DOHH2 (cell line): ENCODE results near the gene CNKSR1.

Experiments used
- EZH2phosphoT487 ChIP-seq: fragments of 200-600 bp; sonication (generic); IDR thresholded peaks from 2 replicates; pipeline ENCODE4 v1.6.1; 2017; ENCODE audit warnings: borderline replicate concordance, mild to moderate bottlenecking, antibody characterized with exemption, low read length, moderate library complexity, mixed read lengths
- TF ChIP-seq, protein P1 (sequence below): fragments of 200-600 bp; sonication (generic); IDR thresholded peaks from one replicate; pipeline ENCODE4 v1.5.1; 2014; ENCODE audit warnings: antibody characterized with exemption, mild to moderate bottlenecking, low read depth, low read length; ENCODE audit not compliant: poor library complexity, severe bottlenecking

DNA sequence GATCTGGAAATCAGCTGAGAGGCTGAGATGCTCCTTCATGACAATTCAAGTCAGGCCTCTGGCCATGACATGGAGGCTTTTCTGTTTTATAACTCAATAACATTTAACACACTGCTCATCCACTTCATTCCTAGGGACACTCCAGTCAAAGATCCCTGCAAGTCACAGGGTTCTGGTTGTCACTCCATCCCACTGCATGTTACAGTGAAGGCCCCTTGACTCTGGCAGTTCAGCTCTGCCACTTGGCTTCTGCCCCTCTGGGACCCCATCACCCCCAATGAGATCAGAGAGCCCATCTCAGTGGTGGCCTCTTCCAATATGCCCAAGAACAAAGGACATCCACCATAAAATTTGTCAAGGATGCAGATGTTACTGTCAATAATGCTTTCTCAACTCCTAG, 28.4 kb upstream of the CNKSR1 start:
- TF ChIP-seq, protein P1, sequence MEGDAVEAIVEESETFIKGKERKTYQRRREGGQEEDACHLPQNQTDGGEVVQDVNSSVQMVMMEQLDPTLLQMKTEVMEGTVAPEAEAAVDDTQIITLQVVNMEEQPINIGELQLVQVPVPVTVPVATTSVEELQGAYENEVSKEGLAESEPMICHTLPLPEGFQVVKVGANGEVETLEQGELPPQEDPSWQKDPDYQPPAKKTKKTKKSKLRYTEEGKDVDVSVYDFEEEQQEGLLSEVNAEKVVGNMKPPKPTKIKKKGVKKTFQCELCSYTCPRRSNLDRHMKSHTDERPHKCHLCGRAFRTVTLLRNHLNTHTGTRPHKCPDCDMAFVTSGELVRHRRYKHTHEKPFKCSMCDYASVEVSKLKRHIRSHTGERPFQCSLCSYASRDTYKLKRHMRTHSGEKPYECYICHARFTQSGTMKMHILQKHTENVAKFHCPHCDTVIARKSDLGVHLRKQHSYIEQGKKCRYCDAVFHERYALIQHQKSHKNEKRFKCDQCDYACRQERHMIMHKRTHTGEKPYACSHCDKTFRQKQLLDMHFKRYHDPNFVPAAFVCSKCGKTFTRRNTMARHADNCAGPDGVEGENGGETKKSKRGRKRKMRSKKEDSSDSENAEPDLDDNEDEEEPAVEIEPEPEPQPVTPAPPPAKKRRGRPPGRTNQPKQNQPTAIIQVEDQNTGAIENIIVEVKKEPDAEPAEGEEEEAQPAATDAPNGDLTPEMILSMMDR: no peak
- no peak for TF ChIP-seq EZH2phosphoT487
